ENCODE results near the gene SNX33.
A peak's percentile ranks its signal among the peaks of the same experiment; 100 is the strongest.
"Not testable (repeated sequence)": the region's sequence is repeated elsewhere in the genome, so short reads cannot be mapped to it uniquely, and the experiment has no call there.

SNX33 gene

DNA sequence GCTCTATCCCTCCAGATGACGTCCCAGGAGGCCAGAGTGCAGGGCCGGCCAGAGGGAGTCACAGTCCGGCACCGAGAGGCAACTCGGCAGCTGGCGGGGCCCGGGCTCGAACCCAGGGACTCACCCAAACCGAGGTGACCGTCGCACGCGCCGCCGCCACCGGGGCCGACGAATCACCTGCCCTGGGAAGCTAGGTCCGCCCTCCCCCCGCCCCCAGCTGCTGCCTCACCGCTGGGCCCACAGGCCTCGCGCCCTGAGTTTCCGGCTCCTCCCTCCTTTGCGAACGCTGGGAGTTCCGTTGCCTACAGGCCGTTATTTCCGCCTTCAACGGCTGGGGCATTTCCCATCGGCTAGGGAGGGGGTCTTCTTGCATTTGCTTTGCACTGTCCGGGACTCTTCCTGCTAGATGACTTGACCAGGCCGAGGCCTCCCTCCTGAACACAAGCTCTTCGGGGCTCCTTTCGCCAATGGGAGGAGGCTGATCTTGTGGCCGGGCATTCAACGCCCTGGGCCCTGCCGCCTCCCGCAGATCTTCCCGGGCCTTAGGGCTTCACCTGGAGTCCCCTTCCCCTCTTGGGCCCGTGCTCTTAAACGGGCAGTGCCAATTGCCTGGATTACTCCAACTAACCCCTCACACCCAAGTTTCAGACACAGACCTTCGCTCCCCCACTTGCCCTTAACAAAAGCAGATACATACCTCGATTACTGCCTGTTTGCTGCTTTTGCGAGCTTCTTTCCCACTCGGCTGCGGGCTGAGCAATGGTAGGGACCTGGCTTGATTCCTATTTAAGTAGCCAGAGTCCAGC, 22.0 kb upstream of the SNX33 start, which contains the start of gene SNUPN:
Gene SNUPN (minus strand): TSS at position 184 of the 806 bp plus-strand sequence. CDS start 4,674 bp downstream, outside the sequence.
- peak; percentile 85 for TF ChIP-seq POLR2AphosphoS5 (IDR thresholded peaks at IDR 0.05; ENCODE audit: low read depth)
- peak; percentile 61 for TF ChIP-seq GABPA (IDR thresholded peaks at IDR 0.05; ENCODE audit: low read depth)
- TF ChIP-seq CTCF (IDR thresholded peaks at IDR 0.05; ENCODE audit: insufficient read depth, low read length): no peak
- TF ChIP-seq SPI1 (IDR thresholded peaks at IDR 0.05; ENCODE audit: borderline replicate concordance, low read depth): 0 out of 2 replicates have a peak, but pooled peaks have one; percentile 23
- TF ChIP-seq, protein P1, sequence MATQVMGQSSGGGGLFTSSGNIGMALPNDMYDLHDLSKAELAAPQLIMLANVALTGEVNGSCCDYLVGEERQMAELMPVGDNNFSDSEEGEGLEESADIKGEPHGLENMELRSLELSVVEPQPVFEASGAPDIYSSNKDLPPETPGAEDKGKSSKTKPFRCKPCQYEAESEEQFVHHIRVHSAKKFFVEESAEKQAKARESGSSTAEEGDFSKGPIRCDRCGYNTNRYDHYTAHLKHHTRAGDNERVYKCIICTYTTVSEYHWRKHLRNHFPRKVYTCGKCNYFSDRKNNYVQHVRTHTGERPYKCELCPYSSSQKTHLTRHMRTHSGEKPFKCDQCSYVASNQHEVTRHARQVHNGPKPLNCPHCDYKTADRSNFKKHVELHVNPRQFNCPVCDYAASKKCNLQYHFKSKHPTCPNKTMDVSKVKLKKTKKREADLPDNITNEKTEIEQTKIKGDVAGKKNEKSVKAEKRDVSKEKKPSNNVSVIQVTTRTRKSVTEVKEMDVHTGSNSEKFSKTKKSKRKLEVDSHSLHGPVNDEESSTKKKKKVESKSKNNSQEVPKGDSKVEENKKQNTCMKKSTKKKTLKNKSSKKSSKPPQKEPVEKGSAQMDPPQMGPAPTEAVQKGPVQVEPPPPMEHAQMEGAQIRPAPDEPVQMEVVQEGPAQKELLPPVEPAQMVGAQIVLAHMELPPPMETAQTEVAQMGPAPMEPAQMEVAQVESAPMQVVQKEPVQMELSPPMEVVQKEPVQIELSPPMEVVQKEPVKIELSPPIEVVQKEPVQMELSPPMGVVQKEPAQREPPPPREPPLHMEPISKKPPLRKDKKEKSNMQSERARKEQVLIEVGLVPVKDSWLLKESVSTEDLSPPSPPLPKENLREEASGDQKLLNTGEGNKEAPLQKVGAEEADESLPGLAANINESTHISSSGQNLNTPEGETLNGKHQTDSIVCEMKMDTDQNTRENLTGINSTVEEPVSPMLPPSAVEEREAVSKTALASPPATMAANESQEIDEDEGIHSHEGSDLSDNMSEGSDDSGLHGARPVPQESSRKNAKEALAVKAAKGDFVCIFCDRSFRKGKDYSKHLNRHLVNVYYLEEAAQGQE (IDR thresholded peaks at IDR 0.05; ENCODE audit: insufficient replicate concordance, low read depth): no peak
- Histone ChIP-seq H3K4me3 (replicated peaks; ENCODE audit: insufficient read depth, low read length) (peak within 1 kb of the TSS; percentile 85), H3K27ac (replicated peaks) (peak within 1 kb of the TSS; percentile 97), H3K27me3 (ENCODE audit: insufficient read depth, poor library complexity, severe bottlenecking) (no peaks in the 10 kb centered on the region)
- DNase-seq (ENCODE audit: low read depth in 1 of 2, low spot score in 1 of 2): peak; percentile 92 to 97

GRCh38 chr15:75631935-75632334, 15.8 kb upstream of the SNX33 start:
- no peak for DNase-seq (ENCODE audit: low read depth in 1 of 2, low spot score in 1 of 2)
- no peak overlapping the region for H3K27ac ChIP-seq (replicated peaks)
- TF ChIP-seq SPI1 (IDR thresholded peaks at IDR 0.05; ENCODE audit: borderline replicate concordance, low read depth) (no peak), GABPA (IDR thresholded peaks at IDR 0.05; ENCODE audit: low read depth) (no peak), POLR2AphosphoS5 (IDR thresholded peaks at IDR 0.05; ENCODE audit: low read depth) (no peak), CTCF (IDR thresholded peaks at IDR 0.05; ENCODE audit: insufficient read depth, low read length) (no peak)
- TF ChIP-seq, protein P1 (IDR thresholded peaks at IDR 0.05; ENCODE audit: insufficient replicate concordance, low read depth): no peak
- H3K27me3 ChIP-seq (ENCODE audit: insufficient read depth, poor library complexity, severe bottlenecking): no peaks in the 10 kb centered on the region
- H3K4me3 ChIP-seq (replicated peaks; ENCODE audit: insufficient read depth, low read length): no peak overlapping the region

DNA sequence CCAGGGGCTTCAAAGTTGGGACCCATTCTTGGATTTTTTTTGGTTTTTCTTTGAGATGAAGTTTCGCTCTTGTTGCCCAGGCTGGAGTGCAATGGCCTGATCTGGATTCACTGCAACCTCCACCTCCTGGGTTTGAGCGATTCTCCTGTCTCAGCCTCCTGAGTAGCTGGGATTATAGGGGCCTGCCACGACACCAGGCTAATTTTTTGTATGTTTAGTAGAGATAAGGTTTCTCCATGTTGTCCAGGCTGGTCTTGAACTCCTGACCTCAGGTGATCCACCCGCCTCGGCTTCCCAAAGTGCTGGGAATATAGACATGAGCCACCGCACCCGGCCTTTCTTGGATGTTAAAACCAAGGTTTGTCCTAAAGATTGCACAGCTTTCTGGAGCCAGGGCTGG, 13.8 kb upstream of the SNX33 start:
- not testable (repeated sequence) for H3K27ac ChIP-seq (replicated peaks); H3K4me3 ChIP-seq (replicated peaks; ENCODE audit: insufficient read depth, low read length); DNase-seq (ENCODE audit: low read depth in 1 of 2, low spot score in 1 of 2); H3K27me3 ChIP-seq (ENCODE audit: insufficient read depth, poor library complexity, severe bottlenecking)

DNA sequence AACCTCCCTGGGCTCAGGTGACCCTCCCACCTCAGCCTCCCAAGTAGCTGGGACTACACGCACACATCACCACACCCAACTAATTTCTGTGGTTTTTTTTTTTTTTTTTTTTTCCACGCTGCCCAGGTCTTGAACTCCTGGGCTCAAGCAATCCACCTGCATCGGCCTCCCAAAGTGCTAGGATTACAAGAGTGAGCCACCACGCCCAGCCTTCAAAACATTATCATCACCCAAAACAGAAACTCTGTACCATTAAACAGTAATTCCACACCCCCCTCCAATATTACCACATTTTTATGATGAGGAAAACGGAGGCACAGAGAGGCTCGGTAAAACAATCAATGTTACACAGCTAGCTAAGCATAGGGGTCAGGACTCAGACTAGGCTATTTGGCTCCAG, 11.7 kb upstream of the SNX33 start:
- no peak for DNase-seq (ENCODE audit: low read depth in 1 of 2, low spot score in 1 of 2)
- no peak overlapping the region for H3K4me3 ChIP-seq (replicated peaks; ENCODE audit: insufficient read depth, low read length)
- H3K27ac ChIP-seq (replicated peaks): no peak overlapping the region
- no peaks in the 10 kb centered on the region for H3K27me3 ChIP-seq (ENCODE audit: insufficient read depth, poor library complexity, severe bottlenecking)
- no peak for TF ChIP-seq SPI1 (IDR thresholded peaks at IDR 0.05; ENCODE audit: borderline replicate concordance, low read depth)
- TF ChIP-seq POLR2AphosphoS5 (IDR thresholded peaks at IDR 0.05; ENCODE audit: low read depth): no peak
- TF ChIP-seq, protein P1 (IDR thresholded peaks at IDR 0.05; ENCODE audit: insufficient replicate concordance, low read depth): no peak
- TF ChIP-seq GABPA (IDR thresholded peaks at IDR 0.05; ENCODE audit: low read depth): no peak
- no peak for TF ChIP-seq CTCF (IDR thresholded peaks at IDR 0.05; ENCODE audit: insufficient read depth, low read length)
